ENCODE data around the gene ZNF445.

ZNF445 gene

GRCh38 chr3:44396200-44397171, 81.0 kb downstream of the ZNF445 start:
- Histone ChIP-seq H3K4me1 (no peaks in the 10 kb centered on the region), H3K27ac (no peak overlapping the region), H3K27me3 (no peaks in the 10 kb centered on the region), H3K9me3 (no peaks in the 10 kb centered on the region), H3K36me3 (peaks cover 7 to 36% (median 24%) of the 10 kb centered on the region in 3 donors), H3K4me3 (no peak overlapping the region)
- intact Hi-C loops (cut with DNase I; ENCODE audit: low total_unique reads), result no loop called here
- no peak for TF ChIP-seq CTCF (IDR thresholded peaks at IDR 0.05)
- no peak for DNase-seq

- H3K36me3 ChIP-seq, result peaks cover 3 to 30% (median 19%) of the 10 kb centered on the region in 3 donors
- H3K27me3 ChIP-seq, result no peaks in the 10 kb centered on the region
- TF ChIP-seq CTCF (IDR thresholded peaks at IDR 0.05), result no peak
- intact Hi-C loops (cut with DNase I; ENCODE audit: low total_unique reads), result no loop called here
- no peaks in the 10 kb centered on the region for H3K4me1 ChIP-seq
- H3K4me3 ChIP-seq, result no peak overlapping the region
- DNase-seq, result no peak
- H3K27ac ChIP-seq, result no peak overlapping the region
- no peaks in the 10 kb centered on the region for H3K9me3 ChIP-seq
Measured at GRCh38 chr3:44395714-44396113, 81.8 kb downstream of the ZNF445 start.

- intact Hi-C loops (cut with DNase I; ENCODE audit: low total_unique reads), result no loop called here
- H3K27ac ChIP-seq, result no peak overlapping the region
- no peaks in the 10 kb centered on the region for H3K9me3 ChIP-seq
- no peak for TF ChIP-seq CTCF (IDR thresholded peaks at IDR 0.05)
- H3K4me3 ChIP-seq, result no peak overlapping the region
- H3K27me3 ChIP-seq, result no peaks in the 10 kb centered on the region
- DNase-seq, result no peak
- H3K36me3 ChIP-seq, result peaks cover 0 to 29% (median 14%) of the 10 kb centered on the region in 3 donors
- H3K4me1 ChIP-seq, result no peaks in the 10 kb centered on the region
Measured at GRCh38 chr3:44392489-44392888, 85.0 kb downstream of the ZNF445 start.

- intact Hi-C loops (cut with DNase I; ENCODE audit: low total_unique reads), result no loop called here
- no peak overlapping the region for H3K4me3 ChIP-seq
- H3K36me3 ChIP-seq, result peaks cover 0 to 14% (median 0%) of the 10 kb centered on the region in 3 donors
- H3K27ac ChIP-seq, result no peak overlapping the region
- no peaks in the 10 kb centered on the region for H3K9me3 ChIP-seq
- H3K4me1 ChIP-seq, result no peaks in the 10 kb centered on the region
- no peaks in the 10 kb centered on the region for H3K27me3 ChIP-seq
- TF ChIP-seq CTCF (IDR thresholded peaks at IDR 0.05), result no peak
- no peak for DNase-seq
Measured at GRCh38 chr3:44387404-44387803, 90.1 kb downstream of the ZNF445 start.

All from tibial artery (tissue), 4 donors.